ENCODE measurements around the gene PDE4D.

GRCh38 chr5:59185757-59186385 is 707.7 kb downstream of the PDE4D start:
- no peak for TF ChIP-seq CTCF (conservative IDR thresholded peaks at IDR 0.05; ENCODE audit: low read depth, low read length)
- TF ChIP-seq EZH2 (IDR thresholded peaks at IDR 0.05; ENCODE audit: low read length, unreplicated experiment): no peak
- no peak for TF ChIP-seq EZH2phosphoT487 (IDR thresholded peaks at IDR 0.05; ENCODE audit: borderline replicate concordance, low read length)
